GOT3 (cell line): ENCODE results near the gene NOM1.
"Not testable (repeated sequence)": the region's sequence is repeated elsewhere in the genome, so short reads cannot be mapped to it uniquely, and the experiment has no call there.

ENCODE experiments used
- DNase-seq: peaks from one replicate; lab custom pipeline; 2025; ENCODE audit warnings: mixed read lengths; lab: John Stamatoyannopoulos, UW

Gene NOM1, protein sequence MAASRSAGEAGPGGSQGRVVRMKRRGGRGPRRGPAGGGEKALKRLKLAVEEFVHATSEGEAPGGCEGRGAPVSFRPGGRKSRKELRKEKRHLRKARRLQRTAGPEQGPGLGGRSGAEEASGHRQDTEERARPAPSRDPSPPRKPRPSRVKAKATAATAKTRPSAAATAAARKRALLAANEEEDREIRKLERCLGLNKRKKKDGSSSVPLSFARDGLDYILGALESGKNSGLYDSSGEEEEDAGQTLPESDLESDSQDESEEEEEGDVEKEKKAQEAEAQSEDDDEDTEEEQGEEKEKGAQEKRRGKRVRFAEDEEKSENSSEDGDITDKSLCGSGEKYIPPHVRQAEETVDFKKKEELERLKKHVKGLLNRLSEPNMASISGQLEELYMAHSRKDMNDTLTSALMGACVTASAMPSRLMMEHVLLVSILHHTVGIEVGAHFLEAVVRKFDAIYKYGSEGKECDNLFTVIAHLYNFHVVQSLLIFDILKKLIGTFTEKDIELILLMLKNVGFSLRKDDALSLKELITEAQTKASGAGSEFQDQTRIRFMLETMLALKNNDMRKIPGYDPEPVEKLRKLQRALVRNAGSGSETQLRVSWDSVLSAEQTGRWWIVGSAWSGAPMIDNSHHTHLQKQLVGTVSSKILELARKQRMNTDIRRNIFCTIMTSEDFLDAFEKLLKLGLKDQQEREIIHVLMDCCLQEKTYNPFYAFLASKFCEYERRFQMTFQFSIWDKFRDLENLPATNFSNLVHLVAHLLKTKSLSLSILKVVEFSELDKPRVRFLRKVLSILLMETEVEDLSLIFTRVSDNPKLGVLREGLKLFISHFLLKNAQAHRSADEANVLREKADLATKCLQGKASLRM

DNA sequence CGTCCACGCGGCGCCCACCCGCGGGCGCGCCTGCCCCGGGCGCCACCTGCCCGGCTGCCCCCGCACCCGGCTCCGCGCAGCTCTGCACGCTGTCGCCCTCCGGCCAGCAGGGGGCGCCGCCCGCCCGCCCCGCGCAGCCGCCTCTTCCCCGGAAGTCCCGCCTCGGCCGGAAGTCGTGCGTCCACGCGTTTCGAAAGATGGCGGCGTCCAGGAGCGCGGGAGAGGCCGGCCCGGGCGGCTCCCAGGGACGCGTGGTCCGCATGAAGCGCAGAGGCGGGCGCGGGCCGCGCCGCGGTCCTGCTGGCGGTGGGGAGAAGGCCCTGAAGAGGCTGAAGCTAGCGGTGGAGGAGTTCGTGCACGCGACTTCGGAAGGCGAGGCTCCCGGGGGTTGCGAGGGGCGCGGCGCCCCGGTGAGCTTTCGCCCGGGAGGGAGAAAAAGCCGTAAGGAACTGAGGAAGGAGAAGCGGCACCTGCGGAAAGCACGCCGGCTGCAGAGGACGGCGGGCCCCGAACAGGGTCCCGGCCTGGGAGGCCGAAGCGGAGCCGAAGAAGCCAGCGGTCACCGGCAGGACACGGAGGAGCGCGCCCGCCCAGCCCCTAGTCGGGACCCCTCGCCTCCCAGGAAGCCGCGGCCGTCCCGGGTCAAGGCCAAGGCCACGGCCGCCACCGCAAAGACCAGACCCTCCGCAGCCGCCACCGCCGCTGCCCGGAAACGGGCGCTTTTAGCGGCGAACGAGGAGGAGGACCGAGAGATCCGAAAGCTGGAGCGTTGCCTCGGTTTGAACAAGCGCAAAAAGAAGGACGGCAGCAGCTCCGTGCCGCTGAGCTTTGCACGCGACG, at the start of gene NOM1:
Gene NOM1 (plus strand): TSS at position 172 of the 840 bp plus-strand sequence. CDS start 26 bp downstream, at position 198.
- DNase-seq = peak; percentile 53

DNA sequence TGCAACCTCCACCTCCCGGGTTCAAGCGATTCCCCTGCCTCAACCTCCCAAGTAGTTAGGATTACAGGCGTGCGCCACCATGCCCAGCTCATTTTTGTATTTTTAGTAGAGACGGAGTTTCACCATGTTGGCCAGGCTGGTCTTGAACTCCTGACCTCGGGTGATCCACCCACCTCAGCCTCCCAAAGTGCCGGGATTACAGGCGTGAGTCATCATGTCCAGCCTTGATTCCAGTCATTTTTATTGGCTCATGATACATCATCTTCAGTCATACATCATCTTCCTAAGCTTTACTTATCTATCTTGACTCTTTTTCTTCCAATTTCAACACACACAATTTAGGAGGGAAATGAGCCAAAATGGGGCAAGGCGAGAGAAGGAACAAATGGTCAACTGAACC, 49.4 kb upstream of the NOM1 start:
- DNase-seq = not testable (repeated sequence)

DNA sequence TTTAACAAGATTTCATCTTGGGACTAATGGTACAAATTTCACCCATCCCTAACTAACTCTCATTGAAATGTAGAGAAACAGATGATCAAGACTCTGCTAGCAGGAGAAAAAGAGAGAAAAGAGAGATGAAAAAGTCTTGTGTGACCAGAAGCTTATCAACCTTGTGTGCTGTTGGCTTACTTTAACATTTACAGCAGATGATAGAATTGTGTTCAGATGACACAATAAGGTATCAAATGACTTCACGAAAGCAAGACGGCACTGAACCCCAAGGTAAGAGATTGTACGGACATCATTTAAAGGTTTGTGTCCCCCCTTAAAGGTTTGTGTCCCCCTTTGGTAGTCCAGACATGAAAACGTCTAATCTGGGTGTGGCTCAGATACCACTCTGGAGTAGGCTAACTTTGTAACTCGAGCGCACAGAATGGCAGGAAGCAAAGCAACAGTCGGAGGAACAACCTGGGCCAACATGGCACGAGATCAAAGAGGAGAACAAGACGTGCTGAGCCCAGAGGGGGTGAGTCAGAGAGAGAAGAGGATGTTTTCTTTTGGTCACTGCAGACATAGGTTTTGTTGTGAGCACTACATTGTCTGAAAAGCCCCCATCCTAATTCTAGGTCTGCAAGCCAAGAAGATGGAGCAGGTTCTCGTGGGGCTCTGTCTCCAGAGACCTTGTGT, 46.1 kb upstream of the NOM1 start:
- no peak for DNase-seq

DNA sequence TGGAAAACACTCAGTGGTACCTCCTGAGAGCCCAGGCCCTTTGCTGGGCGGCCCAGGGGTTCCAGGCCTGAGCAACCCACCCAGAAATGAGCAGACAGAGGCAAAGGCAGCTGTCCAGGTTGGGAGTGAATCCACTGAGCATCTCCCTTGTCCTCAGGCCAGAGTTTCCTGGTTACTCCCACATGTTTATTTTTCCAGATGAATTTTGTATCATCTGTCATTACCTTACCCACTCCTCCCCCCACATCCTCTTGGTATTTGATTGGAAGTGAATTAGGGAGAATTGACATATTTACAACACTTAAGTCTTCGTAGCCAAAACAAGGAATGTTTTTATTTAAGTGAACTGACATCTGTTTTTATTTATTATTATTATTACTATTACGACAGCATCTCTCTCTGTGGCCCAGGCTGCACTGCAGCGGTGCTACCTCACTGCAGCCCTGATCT, 43.3 kb upstream of the NOM1 start:
- no peak for DNase-seq

DNA sequence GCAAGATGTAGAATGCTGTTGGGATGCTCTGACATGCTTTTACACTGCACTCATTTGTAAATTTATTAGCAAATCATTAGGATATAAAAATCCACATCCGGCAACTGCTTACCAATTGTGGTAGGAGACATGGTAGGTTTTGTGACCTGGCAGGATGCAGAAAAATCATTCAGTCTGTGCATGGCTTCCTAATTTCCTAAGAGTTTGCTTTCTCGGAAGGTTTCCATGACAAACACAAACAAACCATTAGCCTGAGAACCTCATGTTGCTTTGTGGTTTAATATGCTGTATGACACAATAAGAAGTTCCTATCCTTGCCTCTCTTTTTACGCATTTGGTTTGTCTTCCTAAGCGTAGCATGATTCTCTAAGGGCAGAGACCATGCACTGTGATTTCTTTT, 41.9 kb upstream of the NOM1 start:
- DNase-seq = no peak

DNA sequence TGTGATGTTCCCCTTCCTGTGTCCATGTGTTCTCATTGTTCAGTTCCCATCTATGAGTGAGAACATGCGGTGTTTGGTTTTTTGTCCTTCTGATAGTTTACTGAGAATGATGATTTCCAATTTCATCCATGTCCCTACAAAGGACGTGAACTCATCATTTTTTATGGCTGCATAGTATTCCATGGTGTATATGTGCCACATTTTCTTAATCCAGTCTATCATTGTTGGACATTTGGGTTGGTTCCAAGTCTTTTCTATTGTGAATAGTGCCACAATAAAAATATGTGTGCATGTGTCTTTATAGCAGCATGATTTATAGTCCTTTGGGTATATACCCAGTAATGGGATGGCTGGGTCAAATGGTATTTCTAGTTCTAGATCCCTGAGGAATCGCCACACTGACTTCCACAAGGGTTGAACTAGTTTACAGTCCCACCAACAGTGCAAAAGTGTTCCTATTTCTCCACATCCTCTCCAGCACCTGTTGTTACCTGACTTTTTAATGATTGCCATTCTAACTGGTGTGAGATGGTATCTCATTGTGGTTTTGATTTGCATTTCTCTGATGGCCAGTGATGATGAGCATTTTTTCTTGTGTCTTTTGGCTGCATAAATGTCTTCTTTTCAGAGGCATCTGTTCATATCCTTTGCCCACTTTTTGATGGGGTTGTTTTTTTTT, 39.8 kb upstream of the NOM1 start:
- DNase-seq = not testable (repeated sequence)

DNA sequence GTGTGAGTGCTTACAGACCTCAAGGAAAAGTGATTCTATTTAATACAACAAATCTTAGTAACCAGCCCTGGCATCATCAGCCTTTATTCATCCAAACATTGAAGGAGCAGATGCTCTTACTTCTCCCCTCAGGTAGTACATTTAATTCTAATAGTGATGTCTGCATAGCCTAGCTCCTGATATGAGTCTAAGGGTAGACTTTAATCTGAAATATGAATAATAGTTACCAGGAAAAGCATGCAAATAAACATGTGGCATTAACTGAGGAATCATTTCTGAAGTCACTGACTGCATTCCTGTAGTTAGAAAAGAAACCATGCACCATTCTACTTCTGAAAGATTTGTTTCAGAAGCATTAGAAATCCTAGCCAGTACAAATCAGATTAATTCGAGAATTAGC, 30.9 kb upstream of the NOM1 start:
- no peak for DNase-seq

DNA sequence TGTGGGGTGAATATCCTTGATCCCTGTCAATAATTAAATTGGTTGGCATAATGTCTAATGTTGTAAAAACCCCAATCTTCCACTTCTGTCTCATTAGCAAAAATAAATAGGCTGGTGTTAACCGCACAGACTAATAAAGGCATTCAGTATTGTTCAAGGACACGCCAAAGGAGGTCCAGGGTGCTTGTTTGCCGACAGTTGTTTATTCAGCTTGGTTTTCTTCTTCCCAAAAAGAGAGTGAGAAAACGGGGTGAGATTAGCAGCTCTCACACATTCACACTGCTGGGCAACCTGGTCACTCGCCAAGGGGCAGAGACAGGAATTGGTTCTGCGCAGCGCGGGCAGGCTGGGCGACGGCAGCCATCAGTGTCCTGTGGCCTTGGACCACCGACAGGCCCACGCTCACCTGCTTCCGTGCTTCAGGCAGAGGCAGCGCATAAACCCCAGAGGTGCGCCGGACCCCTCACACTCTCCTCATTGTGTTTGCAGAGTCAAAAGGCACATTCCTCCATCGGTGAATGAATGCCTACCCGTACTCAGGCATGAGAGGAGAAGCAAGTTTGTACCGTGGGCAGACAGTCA, 30.3 kb upstream of the NOM1 start:
- no peak for DNase-seq

DNA sequence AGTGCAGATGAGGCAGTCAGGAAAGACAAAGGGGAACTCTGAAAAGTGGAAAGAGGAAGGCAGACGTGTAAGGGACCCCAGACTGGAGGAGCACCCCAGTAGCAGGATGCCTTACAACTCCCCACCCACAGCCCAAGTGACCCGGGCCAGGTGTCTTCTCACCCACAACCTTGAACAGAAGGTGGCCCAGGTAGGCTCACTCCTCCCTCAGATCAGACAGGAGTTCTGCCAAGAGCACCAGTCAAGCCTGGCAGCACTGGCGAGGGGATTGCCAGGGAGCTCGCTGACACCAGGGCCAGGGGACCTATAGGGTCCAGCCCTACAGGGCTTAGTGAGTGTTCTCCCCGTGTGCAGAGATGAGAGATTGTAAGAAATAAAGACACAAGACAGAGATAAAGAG, 29.4 kb upstream of the NOM1 start:
- DNase-seq = no peak

DNA sequence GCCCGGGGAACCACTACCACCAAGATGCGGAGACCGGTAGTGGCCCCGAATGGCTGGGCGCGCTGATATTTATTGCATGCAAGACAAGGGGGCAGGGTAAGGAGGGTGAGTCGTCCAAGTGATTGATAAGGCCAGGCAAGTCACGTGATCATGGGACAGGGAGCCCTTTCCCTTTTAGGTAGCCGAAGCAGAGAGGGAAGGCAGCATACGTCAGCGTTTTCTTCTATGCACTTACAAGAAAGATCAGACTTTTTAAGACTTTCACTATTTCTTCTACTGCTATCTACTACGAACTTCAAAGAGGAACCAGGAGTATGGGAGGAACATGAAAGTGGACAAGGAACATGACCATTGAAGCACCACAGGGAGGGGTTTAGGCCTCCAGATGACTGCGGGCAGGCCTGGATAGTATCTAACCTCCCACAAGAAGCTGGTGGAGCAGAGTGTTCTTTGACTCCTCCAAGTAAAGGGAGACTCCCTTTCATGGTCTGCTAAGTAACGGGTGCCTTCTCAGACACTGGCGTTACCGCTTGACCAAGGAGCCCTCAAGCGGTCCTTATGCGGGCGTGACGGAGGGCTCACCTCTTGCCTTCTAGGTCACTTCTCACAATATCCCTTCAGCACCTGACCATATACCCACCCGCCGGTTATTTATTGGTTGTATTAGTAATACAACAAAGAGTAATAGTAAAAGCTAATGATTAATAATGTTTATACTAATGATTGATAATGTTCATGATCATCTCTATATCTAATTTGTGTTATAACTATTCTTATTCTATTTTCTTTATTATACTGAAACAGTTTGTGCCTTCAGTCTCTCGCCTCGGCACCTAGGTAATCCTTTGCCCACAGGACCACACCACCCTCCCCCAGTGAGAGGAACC, 28.8 kb upstream of the NOM1 start:
- not testable (repeated sequence) for DNase-seq

DNA sequence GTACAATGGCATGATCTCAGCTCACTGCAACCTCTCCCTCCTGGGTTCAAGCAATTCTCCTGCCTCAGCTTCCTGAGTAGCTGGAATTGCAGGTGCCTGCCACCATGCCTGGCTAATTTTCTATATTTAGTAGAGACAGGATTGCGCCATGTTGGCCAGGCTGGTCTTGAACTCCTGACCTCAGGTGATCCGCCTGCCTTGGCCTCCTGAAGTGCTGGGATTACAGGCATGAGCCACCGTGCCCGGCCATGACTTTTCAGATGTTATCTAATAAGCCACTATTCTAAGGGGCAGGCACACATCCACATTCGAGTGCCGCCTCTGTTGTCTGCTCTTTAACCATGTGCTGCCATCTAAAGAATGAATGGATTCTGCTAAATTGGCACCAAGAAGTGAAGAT, 27.2 kb upstream of the NOM1 start:
- not testable (repeated sequence) for DNase-seq

DNA sequence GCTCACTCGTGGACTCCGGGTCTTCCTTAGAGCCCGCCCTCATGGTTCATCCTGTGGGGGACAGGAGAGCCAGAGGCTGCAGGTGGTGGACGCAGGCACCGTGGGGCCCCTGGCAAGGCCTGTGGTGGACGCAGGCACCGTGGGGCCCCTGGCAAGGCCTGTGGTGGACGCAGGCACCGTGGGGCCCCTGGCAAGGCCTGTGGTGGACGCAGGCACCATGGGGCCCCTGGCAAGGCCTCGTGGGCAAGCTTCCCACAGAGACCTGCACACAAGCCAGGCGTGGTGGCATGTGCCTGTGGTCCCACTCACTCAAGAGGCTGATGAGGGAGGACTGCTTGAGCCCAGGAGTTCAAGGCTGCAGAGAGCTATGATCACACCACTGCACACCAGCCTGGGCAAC, 23.7 kb upstream of the NOM1 start:
- DNase-seq = not testable (repeated sequence)

DNA sequence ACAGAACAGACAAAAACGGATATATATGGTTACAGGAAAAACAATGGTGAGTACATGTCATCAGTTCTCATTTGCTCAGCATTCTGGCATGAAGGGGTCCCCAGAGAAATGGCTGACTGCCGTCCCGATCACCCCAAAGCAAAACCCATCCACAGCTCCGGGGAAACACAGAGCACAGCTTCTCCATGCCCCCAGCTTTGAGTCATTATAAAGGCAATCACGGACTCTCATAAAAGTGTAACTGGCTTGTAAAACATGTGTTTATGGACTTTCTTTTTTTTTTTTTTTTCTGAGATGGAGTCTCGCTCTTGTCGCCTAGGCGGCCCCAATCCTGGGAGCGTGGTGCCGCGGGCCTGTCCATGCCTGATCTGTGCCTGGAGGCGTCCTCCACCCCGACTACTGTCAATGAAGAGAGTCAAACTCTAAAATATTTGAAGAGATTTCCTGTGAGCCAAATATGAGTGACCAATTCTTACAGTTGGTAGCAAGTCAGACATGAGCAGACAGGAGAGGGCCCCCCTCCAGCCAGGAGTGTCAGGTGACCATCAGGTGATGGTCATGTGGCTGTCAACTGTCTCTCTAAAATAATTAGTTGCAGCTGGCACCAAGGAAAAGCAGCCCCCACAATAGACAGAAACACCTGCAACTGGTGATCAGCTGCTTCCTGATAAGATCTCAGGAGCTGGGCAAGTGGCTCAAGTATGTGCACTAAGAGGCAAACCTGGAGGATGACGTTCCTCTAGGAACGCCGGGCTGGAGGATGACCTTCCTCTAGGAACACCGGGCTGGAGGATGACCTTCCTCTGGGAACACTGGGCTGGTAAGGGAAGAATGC, 21.7 kb upstream of the NOM1 start:
- DNase-seq = no peak

DNA sequence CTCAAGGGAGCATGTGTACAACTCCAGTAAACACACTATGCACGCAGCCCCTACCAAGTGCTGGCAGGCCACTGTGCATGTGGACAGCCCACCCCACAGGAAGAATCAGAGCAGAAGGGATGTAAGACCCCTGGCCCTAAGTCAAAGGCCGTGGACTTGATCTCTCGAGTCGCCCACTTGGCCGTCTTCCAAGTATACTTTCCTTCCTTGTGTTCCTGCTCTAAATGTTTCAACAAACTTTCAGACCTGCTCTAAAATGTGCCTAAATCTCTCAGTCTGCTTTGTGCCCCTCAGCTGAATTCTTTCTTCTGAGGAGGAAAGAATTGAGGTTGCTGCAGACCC, 21.1 kb upstream of the NOM1 start:
- no peak for DNase-seq

DNA sequence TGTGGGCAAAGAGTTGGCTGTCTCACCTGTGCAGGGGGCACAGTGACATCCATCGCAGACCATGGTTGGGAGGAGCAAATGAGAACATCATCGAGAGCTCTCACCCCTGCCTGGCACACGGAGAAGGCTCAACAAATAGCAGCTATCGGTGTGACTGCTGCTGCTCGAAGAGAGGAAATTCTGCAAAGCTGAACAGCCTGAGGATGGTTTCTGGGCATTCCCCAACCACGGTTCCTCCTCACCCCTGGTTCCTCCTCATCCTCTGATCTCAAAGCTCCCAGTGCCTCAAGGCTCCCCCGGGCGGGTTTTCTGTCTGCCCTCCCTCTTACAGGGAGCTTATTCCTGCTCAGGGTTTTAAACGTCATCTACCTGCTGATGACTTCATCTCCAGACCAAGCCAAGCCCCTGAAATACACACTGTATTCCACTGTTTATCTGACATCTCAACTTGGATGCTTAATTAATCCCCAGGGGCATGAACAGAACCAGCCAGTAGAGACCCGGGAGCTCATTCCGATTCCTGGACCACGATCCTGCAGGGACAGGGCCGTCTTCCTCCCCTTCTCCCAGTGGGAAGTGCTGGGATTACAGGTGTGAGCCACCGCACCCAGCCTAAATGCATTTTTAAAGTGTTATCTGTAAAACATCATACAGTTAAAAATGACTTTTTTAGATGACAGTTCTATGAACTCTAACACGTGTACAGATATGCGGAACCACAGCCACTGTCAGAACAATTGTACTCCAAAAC, 19.5 kb upstream of the NOM1 start:
- DNase-seq = no peak

DNA sequence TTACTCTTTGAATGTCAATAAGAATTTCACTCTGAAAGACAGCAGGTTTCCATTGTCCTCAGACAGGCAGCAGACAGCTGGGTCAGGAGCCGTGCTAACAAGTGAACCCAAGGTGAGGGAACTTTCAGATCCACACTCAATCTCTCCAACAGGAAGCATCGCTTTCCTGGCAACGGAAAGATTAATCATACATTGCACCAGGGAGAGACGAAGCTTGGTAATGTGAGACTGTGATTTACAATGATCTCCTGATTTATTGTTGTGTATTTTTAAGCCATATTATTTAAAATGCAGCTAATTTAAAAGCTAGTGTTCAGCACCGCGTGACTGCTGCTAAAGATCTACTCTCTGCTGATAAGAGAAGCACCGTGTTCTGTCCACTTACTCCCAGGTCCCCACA, 17.5 kb upstream of the NOM1 start:
- DNase-seq = no peak

DNA sequence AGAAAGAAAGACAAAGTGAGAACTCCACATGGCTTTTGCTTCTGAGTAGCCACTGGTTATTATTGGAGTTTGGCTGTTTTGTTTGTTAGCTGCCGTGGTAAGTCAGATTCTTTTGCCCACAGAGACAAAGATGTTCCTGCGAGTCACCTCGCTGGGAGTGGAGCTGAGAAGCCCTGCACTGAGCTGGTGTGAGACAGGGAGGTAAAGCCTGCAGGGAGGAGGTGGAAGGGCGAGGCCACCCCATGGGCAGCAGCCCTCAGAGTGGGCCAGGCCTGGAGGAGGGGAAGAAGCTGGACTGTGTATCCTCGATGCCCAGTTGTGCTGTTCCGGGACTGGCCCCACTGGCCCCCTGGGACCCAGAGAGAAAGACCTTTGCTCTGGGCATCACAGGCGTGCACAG, 14.3 kb upstream of the NOM1 start:
- no peak for DNase-seq

DNA sequence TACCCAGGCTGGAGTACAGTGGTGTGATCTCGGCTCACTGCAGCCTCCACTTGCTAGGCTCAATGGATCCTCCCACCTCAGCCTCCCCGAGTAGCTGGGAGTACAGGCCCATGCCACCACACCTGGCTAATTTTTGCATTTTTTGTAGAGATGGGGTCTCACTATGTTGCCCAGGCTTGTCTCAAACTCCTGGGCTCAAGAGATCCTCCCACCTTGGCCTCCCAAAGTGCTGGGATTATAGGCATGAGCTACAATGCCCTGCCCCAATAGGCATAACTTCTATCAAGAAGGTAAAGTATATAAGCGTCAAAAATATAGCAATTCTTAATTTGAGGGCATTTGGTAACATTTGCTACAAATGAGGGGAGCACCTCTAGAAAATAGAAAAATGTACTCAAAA, 12.7 kb upstream of the NOM1 start:
- not testable (repeated sequence) for DNase-seq
